ENCODE results near the gene LPGAT1. TPM values are rescaled to one million over a fixed set of nuclear protein-coding genes. Genes with fewer than 3 reads are reported as not detected.

LPGAT1 gene
- total and polyA plus RNA-seq, 2 donors (not counting 3 experiments of a cell fraction or from before 2014, with no cell fraction given): 6.1 to 46.0 TPM

- POLR2A ChIA-PET: no interaction called here
Measured at GRCh38 chr1:211738096-211738690, 92.4 kb downstream of the LPGAT1 start.

More at GRCh38 chr1:211738096-211738690, 92.4 kb downstream of the LPGAT1 start:
- dilution Hi-C loops (cut with MboI; ENCODE audit: extremely low pct_ligation_motif_present, low sequenced_read_pairs) (no loop called here), intact Hi-C loops (cut with micrococcal nuclease) (no loop called here)
- H3K27me3 ChIP-seq (ENCODE audit: control insufficient read depth in 2 of 2, insufficient read depth in 2 of 2, low read length in 2 of 2): no peaks in the 10 kb centered on the region
- H3K79me2 ChIP-seq (ENCODE audit: control insufficient read depth, insufficient read depth, low read length): no peaks in the 10 kb centered on the region
- H3K27ac ChIP-seq (ENCODE audit: insufficient read depth, low read depth, low read length): no peak overlapping the region
- FAIRE-seq: no peak
- CTCF ChIA-PET: interaction anchor here (3.3 kb wide), 1 partner anchor 39 kb away, joined by 12 read pairs; no protein-coding TSS in a partner anchor
- no peaks in the 10 kb centered on the region for H3K9me1 ChIP-seq (replicated peaks; ENCODE audit: control insufficient read depth, extremely low read depth, insufficient read depth, low read length)
- H2AFZ ChIP-seq (ENCODE audit: low read depth, low read length): no peak overlapping the region
- TF ChIP-seq, protein P1, sequence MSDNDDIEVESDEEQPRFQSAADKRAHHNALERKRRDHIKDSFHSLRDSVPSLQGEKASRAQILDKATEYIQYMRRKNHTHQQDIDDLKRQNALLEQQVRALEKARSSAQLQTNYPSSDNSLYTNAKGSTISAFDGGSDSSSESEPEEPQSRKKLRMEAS (IDR thresholded peaks at IDR 0.05; ENCODE audit: insufficient read depth, insufficient read length): no peak
- TF ChIP-seq POLR2A (IDR thresholded peaks at IDR 0.05; ENCODE audit: low read depth, low read length): no peak
- TF ChIP-seq GATA2 (IDR thresholded peaks at IDR 0.05; ENCODE audit: insufficient read depth, insufficient read length, low read depth, low read length): no peak
- no peak for TF ChIP-seq EZH2 (IDR thresholded peaks at IDR 0.05; ENCODE audit: borderline replicate concordance, low read depth, low read length, severe bottlenecking)
- TF ChIP-seq, protein P2, sequence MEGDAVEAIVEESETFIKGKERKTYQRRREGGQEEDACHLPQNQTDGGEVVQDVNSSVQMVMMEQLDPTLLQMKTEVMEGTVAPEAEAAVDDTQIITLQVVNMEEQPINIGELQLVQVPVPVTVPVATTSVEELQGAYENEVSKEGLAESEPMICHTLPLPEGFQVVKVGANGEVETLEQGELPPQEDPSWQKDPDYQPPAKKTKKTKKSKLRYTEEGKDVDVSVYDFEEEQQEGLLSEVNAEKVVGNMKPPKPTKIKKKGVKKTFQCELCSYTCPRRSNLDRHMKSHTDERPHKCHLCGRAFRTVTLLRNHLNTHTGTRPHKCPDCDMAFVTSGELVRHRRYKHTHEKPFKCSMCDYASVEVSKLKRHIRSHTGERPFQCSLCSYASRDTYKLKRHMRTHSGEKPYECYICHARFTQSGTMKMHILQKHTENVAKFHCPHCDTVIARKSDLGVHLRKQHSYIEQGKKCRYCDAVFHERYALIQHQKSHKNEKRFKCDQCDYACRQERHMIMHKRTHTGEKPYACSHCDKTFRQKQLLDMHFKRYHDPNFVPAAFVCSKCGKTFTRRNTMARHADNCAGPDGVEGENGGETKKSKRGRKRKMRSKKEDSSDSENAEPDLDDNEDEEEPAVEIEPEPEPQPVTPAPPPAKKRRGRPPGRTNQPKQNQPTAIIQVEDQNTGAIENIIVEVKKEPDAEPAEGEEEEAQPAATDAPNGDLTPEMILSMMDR (IDR thresholded peaks at IDR 0.05; ENCODE audit: extremely low read depth in 1 of 2, insufficient read depth in 1 of 2, low read depth in 1 of 2, low read length in 2 of 2): no peak
- no peak overlapping the region for H3K9ac ChIP-seq (replicated peaks; ENCODE audit: extremely low read depth, insufficient read depth, low read length)
- no peak for DNase-seq (ENCODE audit: low read depth, low spot score)
- no peaks in the 10 kb centered on the region for H3K36me3 ChIP-seq (ENCODE audit: control insufficient read depth in 2 of 2, extremely low read depth in 1 of 2, insufficient read depth in 2 of 2, low read length in 2 of 2)
- BruUV-seq (replicated peaks): no TSS peak
- H3K9me3 ChIP-seq (replicated peaks; ENCODE audit: control insufficient read depth, insufficient read depth, low read length): no peaks in the 10 kb centered on the region
- no peak overlapping the region for H3K4me3 ChIP-seq (replicated peaks in 1 of 3; ENCODE audit: insufficient read depth in 1 of 3, low read depth in 1 of 3, low read length in 3 of 3)
- H3K4me2 ChIP-seq (ENCODE audit: insufficient read depth, low read length): no peak overlapping the region
- H4K20me1 ChIP-seq (replicated peaks; ENCODE audit: control insufficient read depth, extremely low read depth, insufficient read depth, low read length): no peaks in the 10 kb centered on the region
- H3K4me1 ChIP-seq (ENCODE audit: control insufficient read depth, extremely low read depth, insufficient read depth, low read length): peaks cover 4% of the 10 kb centered on the region
